NCI-H128 (cell line): ENCODE results near the gene VPS37D.
"Not testable (repeated sequence)": the region's sequence is repeated elsewhere in the genome, so short reads cannot be mapped to it uniquely, and the experiment has no call there.

Experiments used
- DNase-seq: peaks from one replicate; lab custom pipeline; 2025; ENCODE audit not compliant: unreplicated experiment; lab: John Stamatoyannopoulos, UW

The VPS37D gene

GRCh38 chr7:73704640-73705550, 37.3 kb downstream of the VPS37D start:
- DNase-seq: no peak

GRCh38 chr7:73705551-73705920, 37.9 kb downstream of the VPS37D start:
- DNase-seq: no peak

- no peak for DNase-seq
Measured at GRCh38 chr7:73706126-73707044, 38.8 kb downstream of the VPS37D start.

- no peak for DNase-seq
Measured at GRCh38 chr7:73707045-73707631, 39.5 kb downstream of the VPS37D start.

- DNase-seq: no peak
Measured at GRCh38 chr7:73708961-73709549, 41.4 kb downstream of the VPS37D start.

DNA sequence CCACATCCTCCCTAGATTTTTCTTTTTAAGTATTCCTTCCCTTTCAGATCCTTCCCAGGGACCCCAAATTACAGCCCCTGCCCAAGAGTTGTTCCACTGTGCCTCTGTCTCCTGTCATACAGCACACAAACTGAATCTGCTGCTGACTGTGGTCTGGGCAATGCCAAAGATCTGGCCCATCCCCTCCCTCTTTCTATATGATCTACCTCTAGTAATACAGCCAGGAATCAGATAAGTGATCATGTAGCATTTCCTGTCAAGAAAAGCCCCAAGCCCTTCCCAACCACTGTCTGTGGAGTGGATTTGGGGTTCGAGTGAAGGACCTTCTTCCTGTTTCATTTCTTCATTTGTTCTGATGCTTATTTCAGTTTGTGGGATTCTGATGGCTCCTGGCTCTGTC, 45.1 kb downstream of the VPS37D start:
- DNase-seq: no peak

- not testable (repeated sequence) for DNase-seq
Measured at GRCh38 chr7:73713319-73713718, 45.7 kb downstream of the VPS37D start.

- DNase-seq: no peak
Measured at GRCh38 chr7:73715648-73716317, 48.2 kb downstream of the VPS37D start.

- no peak for DNase-seq
Measured at GRCh38 chr7:73716318-73716890, 48.8 kb downstream of the VPS37D start.

DNA sequence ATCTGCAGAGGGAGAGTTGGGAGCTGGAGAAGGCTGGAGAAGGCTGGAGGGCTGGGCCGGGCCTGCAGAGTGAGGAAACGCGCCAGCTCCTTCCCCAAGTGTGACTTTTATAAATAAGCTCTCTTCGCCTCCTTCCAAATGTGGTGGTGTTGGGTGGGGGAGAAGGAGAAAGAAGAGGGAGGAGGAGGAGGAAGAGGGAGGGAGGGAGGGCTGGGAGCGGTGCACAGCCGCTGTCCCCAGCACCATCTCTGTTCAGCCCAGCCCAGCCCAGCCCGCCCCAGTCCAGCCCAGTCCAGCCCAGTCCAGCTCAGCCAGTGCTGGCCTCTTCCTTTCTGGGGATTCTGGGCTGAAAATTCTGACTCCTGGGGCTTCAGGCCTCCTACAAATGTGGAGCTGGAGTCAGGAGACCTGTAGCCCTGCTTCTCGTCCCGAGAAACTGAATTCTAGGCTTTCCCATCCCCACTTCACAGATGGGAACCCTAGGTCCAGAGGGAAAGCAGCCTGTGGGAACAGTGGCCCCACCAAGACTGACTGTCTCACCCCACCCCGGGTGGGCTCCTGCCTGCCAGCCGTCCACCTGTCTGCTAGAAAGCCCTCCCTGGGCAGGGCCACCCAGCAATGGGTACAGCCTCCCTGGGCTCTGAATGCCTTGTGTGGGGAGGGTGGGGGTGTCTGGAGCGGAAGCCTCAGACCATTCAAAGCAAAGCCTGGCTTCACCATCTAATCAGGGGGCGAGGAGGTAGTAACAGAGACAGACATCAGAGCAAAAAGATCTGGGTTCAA, 49.6 kb downstream of the VPS37D start:
- DNase-seq: no peak

- no peak for DNase-seq
Measured at GRCh38 chr7:73717991-73718405, 50.4 kb downstream of the VPS37D start.

GRCh38 chr7:73718438-73718881, 50.8 kb downstream of the VPS37D start:
- DNase-seq: no peak

DNA sequence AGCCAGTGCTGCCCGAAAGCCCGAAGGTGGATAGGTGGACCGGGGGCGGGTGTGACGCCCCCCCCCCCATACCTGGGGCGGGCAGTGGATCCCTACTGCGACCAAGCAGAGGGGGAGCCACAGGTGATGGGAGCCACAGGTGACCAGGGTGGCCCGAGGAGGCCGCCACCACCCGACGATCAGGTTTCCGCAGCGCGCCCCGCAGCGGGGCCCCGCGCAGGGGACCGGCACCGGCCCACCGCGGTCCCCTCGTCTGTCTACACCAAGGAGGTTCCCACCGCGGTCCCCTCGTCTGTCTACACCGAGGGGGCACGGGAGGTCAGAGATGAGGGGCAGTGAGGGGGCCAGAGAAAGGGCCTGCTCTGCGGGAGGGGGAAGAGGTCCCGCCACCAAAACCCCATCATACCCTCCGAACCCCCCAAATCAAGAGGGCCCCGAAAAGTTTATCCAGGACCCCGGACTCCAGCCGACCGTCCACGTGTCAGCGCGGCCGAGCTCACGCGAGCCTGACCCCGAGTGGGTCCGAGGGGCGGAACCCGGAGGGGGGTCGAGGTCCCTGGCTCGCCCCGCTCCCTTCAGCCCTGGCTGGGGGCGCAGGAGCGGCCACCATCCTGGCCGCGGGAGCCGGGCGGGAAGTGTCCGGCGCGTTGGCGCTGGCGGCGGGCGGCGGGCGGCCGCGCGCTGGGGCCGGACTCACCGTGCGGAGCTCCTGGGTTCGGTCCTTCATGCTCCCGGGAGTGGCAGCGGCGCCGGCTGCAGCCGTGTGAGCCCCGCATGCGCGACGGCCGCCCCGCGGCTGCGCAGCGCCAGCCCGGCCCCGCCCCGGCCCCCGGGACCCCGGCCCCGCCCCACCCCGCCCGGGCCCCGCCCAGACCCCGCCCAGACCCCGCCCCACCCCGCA, 51.5 kb downstream of the VPS37D start, which contains the start of gene STX1A:
Gene STX1A (minus strand): TSS at position 765 of the 901 bp plus-strand sequence. CDS start 38 bp downstream, at position 727.
- no peak for DNase-seq

GRCh38 chr7:73719806-73720169, 52.2 kb downstream of the VPS37D start:
- DNase-seq: no peak

- DNase-seq: not testable (repeated sequence)
Measured at GRCh38 chr7:73720443-73720842, 52.8 kb downstream of the VPS37D start.

- no peak for DNase-seq
Measured at GRCh38 chr7:73721377-73721817, 53.8 kb downstream of the VPS37D start.
